Immature natural killer cell (primary cell): Measurements from ENCODE around the gene SPRR3. TPM values are rescaled to one million over a fixed set of nuclear protein-coding genes. Genes with fewer than 3 reads are reported as not detected.

ENCODE experiments used
- DNase-seq, 3 donors: peaks; one replicate each; pipeline ENCODE4 v3.0.0; 2022; ENCODE audit warnings: mixed read lengths in 1 of 3
- H3K27ac Mint-ChIP-seq, 6 donors: one replicate each; pipeline ENCODE4 v1.8.0; 2020; ENCODE audit warnings: mixed read lengths in 6 of 6, mild to moderate bottlenecking in 5 of 6, inconsistent platforms in 4 of 6, moderate library complexity in 3 of 6
- H3K27me3 Mint-ChIP-seq, 3 donors: one replicate each; pipeline ENCODE4 v1.8.0; 2020 to 2021; ENCODE audit warnings: low read depth in 3 of 3, mild to moderate bottlenecking in 3 of 3, mixed read lengths in 3 of 3, moderate library complexity in 3 of 3, inconsistent platforms in 1 of 3
- H3K36me3 Mint-ChIP-seq, 3 donors: one replicate each; pipeline ENCODE4 v1.8.0; 2020; ENCODE audit warnings: mixed read lengths in 3 of 3, inconsistent platforms in 2 of 3, mild to moderate bottlenecking in 2 of 3
- H3K4me1 Mint-ChIP-seq, 2 donors: one replicate each; pipeline ENCODE4 v1.8.0; 2020; ENCODE audit warnings: inconsistent platforms in 2 of 2, mild to moderate bottlenecking in 2 of 2, mixed read lengths in 2 of 2, moderate library complexity in 1 of 2
- H3K4me3 Mint-ChIP-seq, 5 donors: one replicate each; pipeline ENCODE4 v1.8.0; 2020; ENCODE audit warnings: mild to moderate bottlenecking in 5 of 5, mixed read lengths in 5 of 5, inconsistent platforms in 3 of 5, moderate library complexity in 3 of 5
- H3K9me3 Mint-ChIP-seq, 6 donors: one replicate each; pipeline ENCODE4 v1.8.0; 2020; ENCODE audit warnings: mild to moderate bottlenecking in 6 of 6, mixed read lengths in 6 of 6, inconsistent platforms in 4 of 6, moderate library complexity in 3 of 6
- polyA plus RNA-seq, 3 donors: library from polyadenylated mRNA; unstranded; fragments of 300-500 nt; fragmentation: Illumina TruSeq; gene quantifications; one replicate each; pipeline ENCODE4 v1.2.3, GENCODE V29; 2021

Gene SPRR3
- polyA plus RNA-seq, 3 donors from 2014 or later, result not detected

DNA sequence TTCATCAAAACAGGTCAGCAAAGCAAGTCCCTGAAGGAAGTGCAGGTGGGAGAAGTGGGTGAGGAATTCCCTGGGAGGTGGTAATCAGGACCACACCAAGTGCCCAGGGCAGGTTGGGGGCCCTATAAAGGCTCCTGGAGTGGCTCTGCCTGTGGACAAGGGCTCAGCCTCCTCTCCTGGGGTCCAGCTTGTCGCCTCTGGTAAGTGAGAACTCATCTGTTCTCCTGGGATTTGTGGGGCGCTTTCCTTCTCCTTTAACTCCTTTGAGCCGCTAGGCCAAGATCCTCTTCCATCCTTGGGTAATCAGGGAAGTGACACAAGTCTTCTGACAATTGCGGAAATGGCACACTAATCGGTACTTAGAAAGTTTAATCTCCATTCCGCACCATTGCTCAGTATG is 31.1 kb upstream of the SPRR3 start, which contains the start of gene SPRR4:
TSS of gene SPRR4 (plus strand) at position 154 of the 400 bp plus-strand sequence. CDS start 1,243 bp downstream, outside the sequence.
- Mint-ChIP-seq H3K4me3 (no peak within 1 kb of the TSS), H3K27me3 (peaks cover 5 to 8% (median 7%) of the 10 kb centered on the region in 3 donors), H3K9me3 (no peaks in the 10 kb centered on the region), H3K36me3 (no peaks in the 10 kb centered on the region), H3K27ac (no peak within 1 kb of the TSS), H3K4me1 (no peaks in the 10 kb centered on the region)
- DNase-seq, result no peak

DNA sequence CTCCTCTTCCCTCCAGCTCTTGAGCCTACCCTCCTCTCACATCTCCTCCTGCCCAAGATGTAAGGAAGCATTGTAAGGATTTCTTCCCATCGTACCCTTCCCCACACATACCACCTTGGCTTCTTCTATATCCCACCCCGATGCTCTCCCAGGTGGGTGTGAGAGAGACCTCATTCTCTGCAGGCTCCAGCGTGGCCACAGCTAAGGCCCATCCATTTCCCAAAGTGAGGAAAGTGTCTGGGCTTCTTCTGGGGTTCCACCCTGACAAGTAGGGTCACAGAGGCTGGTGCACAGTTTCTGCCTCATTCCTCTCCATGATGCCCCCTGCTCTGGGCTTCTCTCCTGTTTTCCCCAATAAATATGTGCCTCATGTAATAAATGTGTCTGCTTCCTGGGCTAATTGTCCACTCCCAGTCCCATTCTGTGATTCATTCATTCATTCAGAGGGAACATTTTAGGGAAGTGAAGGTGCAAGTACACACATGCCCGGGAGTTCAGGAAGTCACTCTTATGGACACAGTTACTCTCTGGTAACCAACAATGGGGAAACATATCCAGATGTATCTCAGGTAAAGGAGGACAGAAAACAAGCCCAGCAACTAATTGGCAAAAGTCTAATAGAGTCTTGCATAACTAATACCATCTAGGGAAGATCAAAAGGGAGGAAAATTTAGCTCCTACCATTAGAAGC is 29.2 kb upstream of the SPRR3 start:
- no peak for DNase-seq
- H3K27ac Mint-ChIP-seq, result no peak overlapping the region
- H3K36me3 Mint-ChIP-seq, result no peaks in the 10 kb centered on the region
- H3K4me1 Mint-ChIP-seq, result no peaks in the 10 kb centered on the region
- peaks cover 5 to 8% (median 7%) of the 10 kb centered on the region in 3 donors for H3K27me3 Mint-ChIP-seq
- H3K9me3 Mint-ChIP-seq, result no peaks in the 10 kb centered on the region
- no peak overlapping the region for H3K4me3 Mint-ChIP-seq

DNA sequence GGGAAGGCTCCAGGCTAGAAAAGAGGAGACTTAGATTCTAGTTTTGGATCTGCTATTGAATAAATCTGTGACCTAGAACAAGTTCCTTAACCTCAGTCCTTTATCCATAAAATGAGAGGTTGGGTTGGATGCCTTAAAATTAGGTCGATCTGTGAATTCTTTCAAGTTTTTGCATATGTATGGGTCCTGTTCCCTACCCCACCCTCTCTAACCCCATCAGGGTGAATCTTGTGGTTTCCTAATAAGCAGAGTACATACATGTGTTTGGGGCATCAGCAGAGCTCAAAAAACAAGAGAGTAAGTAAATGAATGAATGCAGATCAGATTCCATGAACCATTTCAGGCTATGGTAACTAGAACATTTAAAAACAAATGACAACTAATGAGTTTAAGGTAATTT is 24.9 kb upstream of the SPRR3 start:
- Mint-ChIP-seq H3K4me1 (no peaks in the 10 kb centered on the region), H3K9me3 (no peaks in the 10 kb centered on the region), H3K36me3 (no peaks in the 10 kb centered on the region), H3K27ac (no peak overlapping the region), H3K4me3 (no peak overlapping the region), H3K27me3 (peaks cover 3 to 9% (median 6%) of the 10 kb centered on the region in 3 donors)
- no peak for DNase-seq

DNA sequence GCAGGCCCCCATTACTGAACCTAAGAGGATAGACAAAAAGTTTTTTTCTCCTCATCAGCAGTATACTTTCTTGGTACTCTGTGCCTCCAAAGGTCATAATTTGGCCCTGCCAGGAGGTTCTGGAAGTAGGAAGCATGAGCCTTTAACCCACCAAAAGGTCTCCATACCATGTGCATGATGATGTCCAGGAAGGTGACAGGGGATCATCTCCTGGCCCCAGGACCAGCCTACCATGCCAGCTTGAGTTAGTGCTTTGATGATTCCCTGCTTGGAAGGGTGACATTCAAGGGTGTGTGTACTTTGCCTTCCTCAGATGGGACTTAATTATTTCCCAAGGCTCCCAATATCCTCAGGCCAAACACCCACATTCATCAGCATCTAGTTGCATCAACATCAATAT is 23.9 kb upstream of the SPRR3 start:
- Mint-ChIP-seq H3K4me1 (no peaks in the 10 kb centered on the region), H3K27me3 (peaks cover 3 to 9% (median 7%) of the 10 kb centered on the region in 3 donors), H3K9me3 (no peaks in the 10 kb centered on the region), H3K4me3 (no peak overlapping the region), H3K27ac (no peak overlapping the region), H3K36me3 (no peaks in the 10 kb centered on the region)
- no peak for DNase-seq

DNA sequence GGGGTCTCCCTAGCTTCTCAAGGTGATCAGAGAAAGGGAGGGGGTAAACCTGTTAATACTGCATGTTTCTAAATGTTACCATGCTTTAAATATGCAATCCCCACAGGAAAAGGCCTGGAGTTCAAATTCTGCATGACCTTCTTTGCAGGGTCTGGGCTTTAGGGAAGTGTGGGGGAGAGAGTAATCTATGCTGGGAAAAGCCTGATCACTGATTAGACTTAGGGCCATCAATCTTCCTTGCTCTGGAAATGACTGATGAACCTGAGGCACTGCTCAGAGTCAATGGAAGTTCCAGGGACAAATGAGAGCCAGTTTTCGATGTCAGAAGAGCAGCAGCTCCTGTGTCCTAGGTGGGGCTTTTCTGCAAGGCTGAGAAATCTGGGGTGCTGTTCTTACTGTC is 20.9 kb upstream of the SPRR3 start:
- no peaks in the 10 kb centered on the region for H3K9me3 Mint-ChIP-seq
- DNase-seq, result no peak
- no peaks in the 10 kb centered on the region for H3K36me3 Mint-ChIP-seq
- no peak overlapping the region for H3K27ac Mint-ChIP-seq
- H3K4me1 Mint-ChIP-seq, result no peaks in the 10 kb centered on the region
- no peak overlapping the region for H3K4me3 Mint-ChIP-seq
- H3K27me3 Mint-ChIP-seq, result peaks cover 1 to 4% (median 4%) of the 10 kb centered on the region in 3 donors

DNA sequence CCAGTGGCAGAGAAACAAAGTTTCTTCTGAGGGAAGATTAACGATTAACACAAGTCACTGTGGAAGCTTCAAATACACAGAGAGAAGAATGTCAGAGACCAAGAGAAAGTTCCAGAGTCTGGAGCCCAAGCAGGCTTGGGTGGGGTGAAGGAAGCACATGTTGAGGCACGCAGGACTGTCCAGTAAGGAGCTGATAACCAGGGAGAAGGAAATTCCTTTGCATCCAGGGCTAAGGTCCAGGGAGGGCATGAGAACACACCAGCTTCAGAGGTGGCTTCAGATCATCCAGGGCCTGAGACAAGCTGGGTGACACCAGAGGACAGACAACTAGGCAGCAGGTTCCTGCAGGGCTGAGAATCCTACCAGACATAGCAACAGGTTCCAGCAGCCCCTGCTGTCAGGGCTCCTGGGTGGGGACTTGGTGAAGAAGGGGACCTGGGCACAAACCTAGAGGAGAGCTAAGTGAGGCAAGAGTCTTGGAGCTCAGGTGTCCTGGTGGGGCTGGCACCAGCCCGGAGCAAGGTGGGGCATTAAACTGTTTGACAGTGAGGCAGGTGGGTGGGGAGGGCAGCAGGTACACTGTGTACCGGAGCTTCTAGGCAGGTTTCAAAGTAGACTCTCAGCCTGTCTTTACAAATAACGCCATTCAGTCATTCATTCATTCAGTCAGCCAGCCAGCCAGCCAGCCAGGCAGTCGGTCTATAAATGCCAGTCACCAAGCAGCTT is 20.2 kb upstream of the SPRR3 start:
- Mint-ChIP-seq H3K4me1 (no peaks in the 10 kb centered on the region), H3K36me3 (no peaks in the 10 kb centered on the region), H3K4me3 (no peak overlapping the region), H3K9me3 (no peaks in the 10 kb centered on the region), H3K27me3 (peaks cover 1 to 5% (median 4%) of the 10 kb centered on the region in 3 donors), H3K27ac (no peak overlapping the region)
- DNase-seq, result no peak

DNA sequence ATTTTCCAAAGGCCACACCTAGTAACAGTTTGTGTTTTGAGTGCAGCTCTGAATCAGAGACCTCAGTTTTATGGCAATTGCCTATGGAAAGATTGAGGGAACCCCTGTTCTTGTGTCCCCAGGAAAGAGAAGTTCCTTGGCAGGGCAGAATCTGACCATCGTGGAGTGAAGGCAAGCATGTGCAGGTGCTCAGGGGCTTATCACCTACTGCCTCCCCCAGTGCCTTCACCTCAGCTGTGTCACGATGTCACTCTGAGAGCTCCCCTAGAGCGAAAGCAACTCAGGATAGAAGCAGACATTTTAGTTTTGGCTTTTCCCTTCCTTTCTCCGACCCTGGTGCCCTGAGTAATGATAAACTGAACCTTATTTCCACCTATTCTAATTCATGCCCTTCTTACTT is 19.5 kb upstream of the SPRR3 start:
- no peak overlapping the region for H3K27ac Mint-ChIP-seq
- no peaks in the 10 kb centered on the region for H3K36me3 Mint-ChIP-seq
- H3K4me3 Mint-ChIP-seq, result no peak overlapping the region
- peaks cover 0 to 2% (median 0%) of the 10 kb centered on the region in 6 donors for H3K9me3 Mint-ChIP-seq
- no peaks in the 10 kb centered on the region for H3K4me1 Mint-ChIP-seq
- H3K27me3 Mint-ChIP-seq, result peaks cover 1 to 6% (median 4%) of the 10 kb centered on the region in 3 donors
- no peak for DNase-seq

DNA sequence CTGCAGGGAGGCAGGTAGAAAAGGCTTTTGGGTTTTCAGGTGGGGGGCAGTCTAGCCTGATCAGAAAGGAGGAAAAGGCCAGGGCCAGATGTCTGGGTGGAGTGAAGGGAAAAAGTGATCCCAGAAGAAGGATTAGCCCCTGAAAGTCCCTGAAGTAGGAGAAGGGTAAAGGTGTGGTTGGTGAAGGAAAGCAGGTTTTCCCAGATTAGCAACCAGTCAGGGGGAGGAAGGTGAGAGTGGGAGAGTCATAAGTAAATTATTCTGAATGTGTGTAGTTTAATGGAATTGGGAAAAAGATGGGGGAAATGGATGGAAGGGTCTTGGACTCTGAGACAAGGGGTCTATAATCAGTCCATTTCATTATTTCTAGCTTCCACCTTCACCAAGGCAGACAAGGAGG is 18.3 kb upstream of the SPRR3 start:
- peaks cover 1 to 10% (median 4%) of the 10 kb centered on the region in 3 donors for H3K27me3 Mint-ChIP-seq
- no peaks in the 10 kb centered on the region for H3K36me3 Mint-ChIP-seq
- no peak overlapping the region for H3K27ac Mint-ChIP-seq
- no peak for DNase-seq
- H3K9me3 Mint-ChIP-seq, result peaks cover 0 to 2% (median 0%) of the 10 kb centered on the region in 6 donors
- no peak overlapping the region for H3K4me3 Mint-ChIP-seq
- H3K4me1 Mint-ChIP-seq, result no peaks in the 10 kb centered on the region

DNA sequence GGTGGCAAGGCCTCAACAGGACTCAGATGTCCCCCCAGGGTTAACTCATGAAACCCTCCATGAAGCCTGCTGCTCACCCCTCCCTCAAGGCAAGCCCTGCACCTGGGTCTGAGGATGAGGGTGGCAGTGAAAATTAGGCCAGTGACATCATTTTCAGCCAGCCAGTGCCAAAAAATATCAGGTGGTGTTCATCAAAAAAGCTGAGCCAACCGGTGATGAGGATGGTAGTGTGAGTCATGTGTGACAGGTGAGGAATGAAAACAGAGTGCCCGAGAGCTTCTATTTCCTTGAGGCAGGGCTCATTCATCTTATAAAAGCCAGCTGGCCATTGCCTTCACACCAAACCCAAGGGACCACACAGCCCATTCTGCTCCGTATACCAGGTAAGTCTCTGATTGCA is 17.8 kb upstream of the SPRR3 start, which contains the start of gene SPRR1A:
TSS of gene SPRR1A (plus strand) at position 339 of the 400 bp plus-strand sequence. CDS start 1,150 bp downstream, outside the sequence.
- H3K27me3 Mint-ChIP-seq, result peaks cover 1 to 10% (median 4%) of the 10 kb centered on the region in 3 donors
- H3K4me1 Mint-ChIP-seq, result no peaks in the 10 kb centered on the region
- H3K36me3 Mint-ChIP-seq, result no peaks in the 10 kb centered on the region
- DNase-seq, result no peak
- no peak within 1 kb of the TSS for H3K4me3 Mint-ChIP-seq
- H3K9me3 Mint-ChIP-seq, result peaks cover 0 to 5% (median 0%) of the 10 kb centered on the region in 6 donors
- no peak within 1 kb of the TSS for H3K27ac Mint-ChIP-seq

DNA sequence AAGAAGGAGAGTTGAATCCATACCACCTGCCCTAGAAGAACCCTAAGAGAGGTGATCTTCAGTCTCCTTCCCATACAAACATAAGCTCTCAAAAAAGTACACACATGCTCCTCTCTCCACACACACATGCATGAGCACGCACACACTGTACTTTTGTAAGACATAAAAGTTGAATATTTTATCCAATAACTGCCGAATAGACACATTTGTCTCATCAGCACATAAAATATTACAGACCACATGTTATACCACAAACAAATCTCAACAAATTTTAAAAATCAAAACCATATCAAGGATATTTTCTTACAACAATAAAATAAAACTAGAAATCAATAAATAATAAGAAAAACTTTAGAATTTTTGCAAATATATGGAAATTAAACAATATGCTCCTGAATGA is 15.0 kb upstream of the SPRR3 start:
- no peak overlapping the region for H3K27ac Mint-ChIP-seq
- DNase-seq, result no peak
- H3K9me3 Mint-ChIP-seq, result peaks cover 0 to 8% (median 0%) of the 10 kb centered on the region in 6 donors
- peaks cover 1 to 8% (median 7%) of the 10 kb centered on the region in 3 donors for H3K27me3 Mint-ChIP-seq
- no peak overlapping the region for H3K4me3 Mint-ChIP-seq
- H3K36me3 Mint-ChIP-seq, result no peaks in the 10 kb centered on the region
- H3K4me1 Mint-ChIP-seq, result no peaks in the 10 kb centered on the region

DNA sequence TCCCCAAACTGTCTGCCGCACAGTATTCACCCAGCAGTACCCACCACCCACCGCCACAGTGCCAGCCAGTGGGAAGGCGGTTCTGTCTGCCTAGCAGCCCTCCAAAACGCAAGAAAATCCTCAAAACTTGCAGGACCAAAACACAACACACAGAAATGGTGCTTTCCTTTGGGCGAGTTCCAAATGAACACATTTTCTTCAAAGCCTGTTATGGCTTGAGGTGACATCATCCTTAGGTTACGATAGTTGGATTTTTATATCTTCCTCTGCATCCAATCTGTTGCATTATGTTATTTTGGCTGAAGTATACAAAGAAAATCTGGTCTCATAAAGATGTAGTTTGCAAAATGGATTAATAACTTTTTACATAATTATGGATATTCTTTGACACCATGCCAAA is 8.4 kb upstream of the SPRR3 start:
- H3K27me3 Mint-ChIP-seq, result peaks cover 2 to 14% (median 3%) of the 10 kb centered on the region in 3 donors

DNA sequence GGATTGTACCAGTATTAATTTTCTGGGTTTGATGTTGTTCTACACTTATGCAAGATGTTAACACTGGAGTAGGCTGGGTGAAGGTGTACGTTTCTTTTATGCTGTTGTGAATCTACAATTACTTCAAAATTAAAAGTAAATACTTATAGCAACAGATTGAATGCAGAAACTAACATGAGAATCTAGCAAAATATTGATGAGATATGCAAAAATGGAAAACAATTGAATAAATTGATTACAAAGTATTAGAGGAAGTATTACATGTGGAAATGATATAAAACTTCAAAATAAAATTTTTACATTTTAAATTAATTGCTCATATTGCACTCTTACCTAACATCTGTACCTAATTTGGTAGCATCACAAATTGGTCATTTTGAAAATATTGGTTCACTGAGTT is 5.7 kb upstream of the SPRR3 start:
- Mint-ChIP-seq H3K9me3 (peaks cover 0 to 3% (median 0%) of the 10 kb centered on the region in 6 donors), H3K4me1 (no peaks in the 10 kb centered on the region), H3K27me3 (peaks cover 3 to 16% (median 4%) of the 10 kb centered on the region in 3 donors), H3K27ac (no peak overlapping the region), H3K4me3 (no peak overlapping the region), H3K36me3 (no peaks in the 10 kb centered on the region)
- no peak for DNase-seq

More for the DNA sequence above, 8.4 kb upstream of the SPRR3 start:
- Mint-ChIP-seq H3K27ac (no peak overlapping the region), H3K36me3 (no peaks in the 10 kb centered on the region), H3K4me3 (no peak overlapping the region), H3K4me1 (no peaks in the 10 kb centered on the region), H3K9me3 (peaks cover 0 to 9% (median 0%) of the 10 kb centered on the region in 6 donors)
- no peak for DNase-seq

DNA sequence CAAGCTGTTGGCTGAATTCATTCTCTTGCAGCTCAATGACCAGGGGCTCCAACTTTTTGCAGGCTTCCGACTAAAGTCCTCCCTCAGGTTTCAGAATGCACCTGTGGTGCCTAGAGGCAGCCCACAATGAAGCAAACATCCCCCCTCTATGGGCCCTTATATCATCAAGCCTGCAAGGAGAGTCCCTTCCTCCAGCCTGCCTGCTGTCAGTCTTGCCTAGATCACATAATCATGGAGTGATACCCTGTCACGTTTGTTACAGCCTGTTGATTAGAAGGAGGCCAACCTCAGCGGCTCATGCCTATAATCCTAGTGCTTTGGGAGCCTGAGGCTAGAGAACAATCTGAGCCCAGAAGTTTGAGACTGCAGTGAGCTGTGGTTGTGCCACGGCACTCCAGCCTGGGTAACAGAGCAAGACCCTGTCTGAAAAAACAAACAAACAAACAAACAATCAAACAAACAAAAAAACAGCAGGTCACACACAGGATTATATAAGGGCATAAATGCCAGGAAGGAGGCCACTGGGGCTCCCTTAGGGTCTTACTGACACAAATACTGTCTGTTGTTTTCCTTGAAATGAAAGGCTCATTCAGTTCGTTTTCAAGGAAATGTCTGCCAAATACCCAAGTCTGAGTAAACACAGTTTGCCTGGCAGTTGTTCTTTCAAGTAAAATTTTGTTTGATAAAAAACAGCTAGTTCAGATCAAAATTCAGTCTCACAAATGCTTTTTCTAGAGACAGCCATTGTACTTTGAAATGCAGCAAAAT is 4.7 kb upstream of the SPRR3 start:
- DNase-seq, result no peak
- Mint-ChIP-seq H3K9me3 (peaks cover 0 to 3% (median 0%) of the 10 kb centered on the region in 6 donors), H3K4me3 (no peak overlapping the region), H3K36me3 (no peaks in the 10 kb centered on the region), H3K27me3 (peaks cover 3 to 11% (median 4%) of the 10 kb centered on the region in 3 donors), H3K4me1 (no peaks in the 10 kb centered on the region), H3K27ac (no peak overlapping the region)

DNA sequence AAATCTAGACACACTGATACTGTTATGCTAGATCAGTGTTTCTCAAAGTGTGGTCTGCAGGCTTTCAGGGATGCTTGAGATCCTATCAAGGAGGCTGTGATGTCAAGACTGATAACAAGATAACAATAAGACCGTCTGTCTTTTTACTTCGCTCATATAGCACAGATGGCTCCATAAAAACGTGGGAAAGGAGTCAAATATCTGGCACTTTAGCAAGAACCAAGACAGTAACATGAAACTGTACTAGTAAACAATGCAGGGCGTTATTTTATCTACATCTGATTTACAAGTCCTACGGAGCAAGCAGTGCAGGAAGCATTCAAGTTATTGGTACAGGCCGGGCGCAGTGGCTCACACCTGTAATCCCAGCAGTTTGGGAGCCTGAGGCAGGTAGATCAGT is 3.6 kb upstream of the SPRR3 start:
- no peak for DNase-seq
- no peak overlapping the region for H3K4me3 Mint-ChIP-seq
- no peaks in the 10 kb centered on the region for H3K36me3 Mint-ChIP-seq
- H3K27me3 Mint-ChIP-seq, result peaks cover 3 to 13% (median 4%) of the 10 kb centered on the region in 3 donors
- H3K27ac Mint-ChIP-seq, result no peak overlapping the region
- peaks cover 0 to 3% (median 0%) of the 10 kb centered on the region in 6 donors for H3K9me3 Mint-ChIP-seq
- no peaks in the 10 kb centered on the region for H3K4me1 Mint-ChIP-seq
